ENCODE measurements around the gene UQCR10.
A peak's percentile ranks its signal among the peaks of the same experiment; 100 is the strongest.

Gene UQCR10

DNA sequence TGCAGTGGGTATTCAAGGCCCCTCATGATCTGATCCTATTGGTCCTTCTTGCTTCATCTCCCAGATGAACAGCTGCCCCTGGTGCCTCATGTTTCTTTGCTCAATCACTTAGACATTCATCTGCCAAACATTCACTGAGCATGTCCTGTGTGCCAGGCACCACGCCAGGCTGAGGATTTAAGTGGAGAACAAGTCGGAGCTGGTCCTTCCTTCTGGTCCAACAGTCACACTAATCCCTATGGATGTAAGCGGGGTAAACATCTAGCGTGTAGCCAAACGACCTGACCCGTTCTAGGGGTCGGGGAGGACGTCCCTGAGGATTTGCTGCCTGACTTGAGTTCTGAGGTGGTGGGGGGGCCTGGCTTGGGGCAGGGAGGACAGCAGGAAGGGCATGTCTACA, 22.3 kb upstream of the UQCR10 start:
- no peak overlapping the region for H3K4me3 ChIP-seq (ENCODE audit: control insufficient read depth, low read depth, low read length)
- TF ChIP-seq, protein P1, sequence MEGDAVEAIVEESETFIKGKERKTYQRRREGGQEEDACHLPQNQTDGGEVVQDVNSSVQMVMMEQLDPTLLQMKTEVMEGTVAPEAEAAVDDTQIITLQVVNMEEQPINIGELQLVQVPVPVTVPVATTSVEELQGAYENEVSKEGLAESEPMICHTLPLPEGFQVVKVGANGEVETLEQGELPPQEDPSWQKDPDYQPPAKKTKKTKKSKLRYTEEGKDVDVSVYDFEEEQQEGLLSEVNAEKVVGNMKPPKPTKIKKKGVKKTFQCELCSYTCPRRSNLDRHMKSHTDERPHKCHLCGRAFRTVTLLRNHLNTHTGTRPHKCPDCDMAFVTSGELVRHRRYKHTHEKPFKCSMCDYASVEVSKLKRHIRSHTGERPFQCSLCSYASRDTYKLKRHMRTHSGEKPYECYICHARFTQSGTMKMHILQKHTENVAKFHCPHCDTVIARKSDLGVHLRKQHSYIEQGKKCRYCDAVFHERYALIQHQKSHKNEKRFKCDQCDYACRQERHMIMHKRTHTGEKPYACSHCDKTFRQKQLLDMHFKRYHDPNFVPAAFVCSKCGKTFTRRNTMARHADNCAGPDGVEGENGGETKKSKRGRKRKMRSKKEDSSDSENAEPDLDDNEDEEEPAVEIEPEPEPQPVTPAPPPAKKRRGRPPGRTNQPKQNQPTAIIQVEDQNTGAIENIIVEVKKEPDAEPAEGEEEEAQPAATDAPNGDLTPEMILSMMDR (conservative IDR thresholded peaks at IDR 0.05; ENCODE audit: control insufficient read depth, insufficient read depth, low read depth, low read length) = no peak
- peak; percentile 70 for DNase-seq (ENCODE audit: low read depth)

DNA sequence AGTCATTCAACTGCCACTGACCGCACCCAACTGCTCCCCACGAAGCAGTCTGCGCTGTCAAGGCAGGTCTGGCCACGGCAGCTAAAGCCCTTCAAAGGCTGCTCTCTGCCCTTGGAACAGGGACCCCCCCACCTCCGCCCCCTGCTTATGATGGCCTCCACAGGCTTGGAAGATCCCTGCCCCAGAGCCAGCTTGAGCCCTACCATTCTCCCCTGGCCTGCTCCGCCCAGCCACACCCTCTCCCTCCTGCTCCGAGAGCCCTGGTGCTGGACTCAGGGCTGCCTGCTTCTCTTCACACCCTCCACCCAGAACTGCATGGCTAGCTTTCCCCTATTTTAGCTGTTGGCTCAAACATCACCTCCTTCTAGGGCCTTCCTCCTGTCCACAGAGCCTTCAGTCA, 19.3 kb upstream of the UQCR10 start:
- no peak for DNase-seq (ENCODE audit: low read depth)
- no peak overlapping the region for H3K4me3 ChIP-seq (ENCODE audit: control insufficient read depth, low read depth, low read length)
- TF ChIP-seq, protein P1 (conservative IDR thresholded peaks at IDR 0.05; ENCODE audit: control insufficient read depth, insufficient read depth, low read depth, low read length) = no peak

DNA sequence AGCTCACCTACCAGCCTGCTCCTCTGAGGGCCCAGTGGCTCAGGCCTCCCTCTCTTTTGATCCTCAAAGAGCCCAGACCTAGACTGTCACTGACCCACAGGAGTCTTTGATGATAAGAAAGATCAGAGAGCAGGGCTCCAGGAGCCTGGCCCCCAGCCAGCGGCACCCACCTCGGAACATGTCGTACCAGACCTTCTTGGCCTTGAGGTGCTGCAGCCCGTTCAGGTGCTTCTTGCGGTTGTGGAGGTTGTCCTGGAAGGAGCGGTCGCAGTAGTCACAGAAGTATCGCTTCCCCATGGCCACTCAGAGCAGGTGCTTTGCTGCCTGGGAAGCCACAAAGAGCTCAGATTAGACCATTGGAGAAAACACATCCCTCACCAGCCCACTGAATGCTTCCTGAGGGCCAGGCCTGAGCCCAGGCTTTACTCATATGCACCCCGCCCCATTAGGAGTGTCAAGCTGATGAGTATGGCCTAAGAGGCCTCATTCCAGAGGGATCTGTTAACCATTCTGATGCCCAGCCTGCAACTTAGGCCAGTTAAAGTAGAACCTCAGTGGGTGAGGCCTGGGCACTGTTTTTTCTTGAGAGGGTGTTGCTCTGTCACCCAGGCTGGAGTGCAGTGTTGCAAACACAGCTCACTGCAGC, 18.8 kb upstream of the UQCR10 start:
- H3K4me3 ChIP-seq (ENCODE audit: control insufficient read depth, low read depth, low read length) = no peak overlapping the region
- no peak for DNase-seq (ENCODE audit: low read depth)
- TF ChIP-seq, protein P1 (conservative IDR thresholded peaks at IDR 0.05; ENCODE audit: control insufficient read depth, insufficient read depth, low read depth, low read length) = no peak

DNA sequence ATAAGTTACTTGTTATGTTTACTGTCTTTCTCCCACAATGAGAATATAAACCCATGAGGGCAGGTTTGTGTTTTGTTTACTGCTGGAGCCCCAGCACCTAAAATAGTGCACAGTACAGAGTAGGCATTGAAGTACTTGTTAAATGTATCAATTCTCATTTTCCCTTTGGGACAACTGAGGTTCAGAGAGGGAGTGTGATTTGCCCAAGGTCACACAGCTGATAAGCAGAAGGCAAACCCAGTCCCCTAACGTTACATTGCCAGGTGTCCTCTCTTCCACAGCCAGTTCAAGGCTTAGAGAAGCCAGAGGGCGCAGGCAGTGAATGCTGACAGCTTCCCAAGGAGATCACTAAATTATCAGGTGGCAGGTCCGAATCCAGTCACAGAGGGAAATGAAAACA, 17.1 kb upstream of the UQCR10 start:
- TF ChIP-seq, protein P1 (conservative IDR thresholded peaks at IDR 0.05; ENCODE audit: control insufficient read depth, insufficient read depth, low read depth, low read length) = no peak
- DNase-seq (ENCODE audit: low read depth) = no peak
- no peak overlapping the region for H3K4me3 ChIP-seq (ENCODE audit: control insufficient read depth, low read depth, low read length)

DNA sequence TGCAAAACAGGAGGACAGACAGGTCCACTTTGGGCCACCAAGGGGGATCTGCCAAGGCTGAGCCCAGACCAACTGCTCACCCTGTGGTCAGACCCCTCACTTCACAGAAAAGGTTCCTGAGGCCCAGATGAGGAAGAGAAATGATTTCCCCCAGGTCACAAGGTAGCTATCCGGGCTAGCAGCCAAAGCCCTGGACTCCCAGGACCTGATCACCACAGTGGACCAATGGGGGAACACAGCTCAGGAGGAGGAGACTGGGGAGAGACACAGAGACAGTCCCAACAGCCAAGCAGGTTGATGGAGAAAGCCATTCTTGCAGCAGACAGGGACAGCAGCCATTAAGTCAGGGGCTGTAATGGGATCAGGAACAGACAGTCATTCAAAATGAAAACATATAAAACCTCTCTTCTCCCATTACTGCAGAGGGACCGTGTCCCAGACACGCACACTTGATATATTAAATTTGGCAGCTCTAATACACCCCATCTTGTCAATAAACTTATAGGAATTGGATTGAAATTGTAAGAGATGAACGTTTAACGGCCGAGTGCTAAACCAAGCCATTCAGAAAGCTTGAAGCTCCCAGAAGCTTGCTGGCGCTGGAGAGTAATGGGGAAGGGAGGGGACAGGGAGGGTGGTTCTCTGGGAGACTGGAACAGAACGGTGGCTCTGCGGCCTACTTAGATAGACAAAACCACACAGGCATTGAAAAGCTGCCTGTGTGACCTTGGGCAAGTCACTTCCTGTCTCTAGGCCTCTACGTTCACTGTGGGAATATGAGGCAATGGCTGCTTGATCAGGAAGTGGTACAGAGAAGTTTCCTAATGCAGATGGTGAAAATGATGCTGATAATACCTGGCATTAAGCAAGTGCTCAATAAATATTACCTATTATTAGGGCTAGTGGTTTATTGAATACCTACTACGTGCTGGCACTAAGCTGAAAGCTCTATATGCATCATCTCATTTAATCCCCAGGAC, 16.3 kb upstream of the UQCR10 start:
- TF ChIP-seq, protein P1 (conservative IDR thresholded peaks at IDR 0.05; ENCODE audit: control insufficient read depth, insufficient read depth, low read depth, low read length) = no peak
- no peak overlapping the region for H3K4me3 ChIP-seq (ENCODE audit: control insufficient read depth, low read depth, low read length)
- no peak for DNase-seq (ENCODE audit: low read depth)

DNA sequence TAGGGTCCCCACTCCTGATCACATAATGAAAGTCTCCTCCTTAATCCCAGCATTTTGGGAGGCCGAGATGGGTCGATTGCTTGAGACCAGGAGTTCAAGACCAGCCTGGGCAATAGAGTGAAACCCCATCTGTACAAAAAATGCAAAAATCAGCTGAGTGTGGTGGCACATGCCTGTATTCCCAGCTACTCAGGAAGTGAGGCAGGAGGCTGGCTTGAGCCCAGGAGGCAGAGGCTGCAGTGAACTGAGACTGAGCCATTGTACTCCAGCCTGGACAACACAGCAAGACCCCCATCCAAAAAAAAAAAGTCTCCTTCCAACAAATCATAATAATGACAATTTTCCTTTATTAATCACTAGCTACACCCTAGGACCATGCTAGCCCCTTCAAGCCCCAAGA, 15.5 kb upstream of the UQCR10 start:
- no peak overlapping the region for H3K4me3 ChIP-seq (ENCODE audit: control insufficient read depth, low read depth, low read length)
- DNase-seq (ENCODE audit: low read depth) = no peak
- TF ChIP-seq, protein P1 (conservative IDR thresholded peaks at IDR 0.05; ENCODE audit: control insufficient read depth, insufficient read depth, low read depth, low read length) = no peak
